CD14-positive monocyte (primary cell): Measurements from ENCODE around the gene TSC22D3. TPM values are rescaled to one million over a fixed set of nuclear protein-coding genes. Genes with fewer than 3 reads are reported as not detected.
A peak's percentile ranks its signal among the peaks of the same experiment; 100 is the strongest.

Experiments
- DNase-seq, 3 donors: peaks; one replicate each; pipeline ENCODE4 v3.0.0-alpha.2; 2011 to 2022
- H2AFZ ChIP-seq: 2 replicates; pipeline ENCODE4 v1.6.0; 2012; ENCODE audit warnings: mild to moderate bottlenecking, low read depth, low read length, inconsistent platforms; ENCODE audit not compliant: insufficient read depth, poor library complexity, severe bottlenecking
- H3K27ac ChIP-seq, 2 donors: 1 replicate in 1 of 2; 2 replicates in 1 of 2; pipeline ENCODE4 v1.5.1; 2012 to 2013; ENCODE audit warnings: low read length in 2 of 2, control low read depth in 1 of 2, inconsistent platforms in 1 of 2, low read depth in 1 of 2, mild to moderate bottlenecking in 1 of 2
- H3K27me3 ChIP-seq, 2 donors: one replicate each; pipeline versions ENCODE4 v1.6.0 to v1.6.1; 2011 to 2013; ENCODE audit warnings: low read length in 2 of 2; ENCODE audit not compliant: control insufficient read depth in 2 of 2, insufficient read depth in 2 of 2
- H3K36me3 ChIP-seq, 2 donors: replicated peaks in 1 of 2; 1 replicate in 1 of 2; 2 replicates in 1 of 2; pipeline versions ENCODE4 v1.5.1 to v1.6.1; 2012 to 2013; ENCODE audit warnings: low read length in 2 of 2, control low read depth in 1 of 2, inconsistent platforms in 1 of 2, mild to moderate bottlenecking in 1 of 2; ENCODE audit not compliant: insufficient read depth in 2 of 2, control insufficient read depth in 1 of 2
- H3K4me1 ChIP-seq, 2 donors: 1 replicate in 1 of 2; 2 replicates in 1 of 2; pipeline versions ENCODE4 v1.5.1 to v1.6.1; 2012 to 2013; ENCODE audit warnings: low read length in 2 of 2, control low read depth in 1 of 2, inconsistent platforms in 1 of 2, mild to moderate bottlenecking in 1 of 2, moderate library complexity in 1 of 2; ENCODE audit not compliant: insufficient read depth in 2 of 2, control insufficient read depth in 1 of 2
- H3K4me2 ChIP-seq: replicated peaks from 2 replicates; pipeline ENCODE3; 2012; ENCODE audit warnings: low read length, moderate library complexity, mild to moderate bottlenecking; ENCODE audit not compliant: poor library complexity, severe bottlenecking; ENCODE audit errors: extremely low read depth
- H3K4me3 ChIP-seq, 3 experiments: fragments of 200-600 bp in 1 of 3; sonication (generic) in 1 of 3; replicated peaks in 1 of 3; 1 replicate in 2 of 3; 2 replicates in 1 of 3; pipeline ENCODE4 v1.5.1; 2011 to 2013; ENCODE audit warnings: low read length in 3 of 3, mild to moderate bottlenecking in 3 of 3, control low read depth in 2 of 3, low read depth in 2 of 3, inconsistent platforms in 1 of 3, moderate library complexity in 1 of 3
- H3K79me2 ChIP-seq: 2 replicates; pipeline ENCODE4 v1.6.0; 2012; ENCODE audit warnings: mild to moderate bottlenecking, control low read depth, inconsistent platforms, low read length, moderate library complexity; ENCODE audit not compliant: insufficient read depth
- H3K9ac ChIP-seq: 2 replicates; pipeline ENCODE4 v1.6.0; 2017; ENCODE audit warnings: low read length, mild to moderate bottlenecking; ENCODE audit not compliant: insufficient read depth, poor library complexity, severe bottlenecking
- H3K9me3 ChIP-seq, 2 donors: replicated peaks in 1 of 2; 1 replicate in 1 of 2; 2 replicates in 1 of 2; pipeline versions ENCODE4 v1.5.1 to v1.6.1; 2012 to 2013; ENCODE audit warnings: low read length in 2 of 2, control low read depth in 1 of 2; ENCODE audit not compliant: control insufficient read depth in 1 of 2, insufficient read depth in 1 of 2
- H4K20me1 ChIP-seq: 2 replicates; pipeline ENCODE4 v1.6.0; 2012; ENCODE audit warnings: mild to moderate bottlenecking, low read length, control low read depth, moderate library complexity; ENCODE audit not compliant: insufficient read depth
- H3K27ac Mint-ChIP-seq, 7 donors: one replicate each; pipeline ENCODE4 v1.8.0; 2020; ENCODE audit warnings: mild to moderate bottlenecking in 7 of 7, mixed read lengths in 7 of 7, moderate library complexity in 6 of 7, inconsistent platforms in 2 of 7
- H3K27me3 Mint-ChIP-seq, 3 donors: one replicate each; pipeline ENCODE4 v1.8.0; 2021 to 2022; ENCODE audit warnings: low read depth in 3 of 3, mild to moderate bottlenecking in 3 of 3, mixed read lengths in 3 of 3, moderate library complexity in 3 of 3, inconsistent platforms in 1 of 3
- H3K36me3 Mint-ChIP-seq, 2 donors: one replicate each; pipeline ENCODE4 v1.8.0; 2020; ENCODE audit warnings: mixed read lengths in 2 of 2, inconsistent platforms in 1 of 2, mild to moderate bottlenecking in 1 of 2
- H3K4me1 Mint-ChIP-seq: one replicate; pipeline ENCODE4 v1.8.0; 2020; ENCODE audit warnings: mild to moderate bottlenecking, mixed read lengths
- H3K4me3 Mint-ChIP-seq, 2 donors: one replicate each; pipeline ENCODE4 v1.8.0; 2020; ENCODE audit warnings: mild to moderate bottlenecking in 2 of 2, mixed read lengths in 2 of 2, moderate library complexity in 1 of 2
- H3K9me3 Mint-ChIP-seq, 7 donors: one replicate each; pipeline ENCODE4 v1.8.0; 2020 to 2022; ENCODE audit warnings: mixed read lengths in 7 of 7, mild to moderate bottlenecking in 6 of 7, moderate library complexity in 6 of 7, inconsistent platforms in 2 of 7
- WGBS: methylation state at CpG from one replicate; pipeline ENCODE4 v1.1.5; 2013; ENCODE audit warnings: missing lambda C conversion rate; ENCODE audit not compliant: insufficient coverage; 5-methylcytosine and 5-hydroxymethylcytosine counted together
- intact Hi-C, 2 donors: fragments of 100-400 bp; cut with micrococcal nuclease; formaldehyde crosslinking; loops; one replicate each; pipeline versions ENCODE4 v1.15.0 to v1.15.1; 2023
- polyA plus RNA-seq, 3 donors: library from polyadenylated mRNA; depleted of rRNA in 1 of 3; unstranded in 2 of 3; stranded (reverse) in 1 of 3; fragments of 300-500 nt in 2 of 3; fragments of >200 nt in 1 of 3; fragmentation: Illumina TruSeq in 2 of 3; gene quantifications; 1 replicate in 2 of 3; 2 replicates in 1 of 3; pipeline ENCODE4 v1.2.3, GENCODE V29; 2012 to 2021
- TF ChIP-seq, protein P1 (sequence below): fragments of 200-600 bp; IDR thresholded peaks from one replicate; pipeline ENCODE4 v1.8.0; 2022; ENCODE audit warnings: antibody characterized with exemption, mild to moderate bottlenecking

TSC22D3 gene
- polyA plus RNA-seq, 3 donors: 171 to 1,562 (median 326) TPM

DNA sequence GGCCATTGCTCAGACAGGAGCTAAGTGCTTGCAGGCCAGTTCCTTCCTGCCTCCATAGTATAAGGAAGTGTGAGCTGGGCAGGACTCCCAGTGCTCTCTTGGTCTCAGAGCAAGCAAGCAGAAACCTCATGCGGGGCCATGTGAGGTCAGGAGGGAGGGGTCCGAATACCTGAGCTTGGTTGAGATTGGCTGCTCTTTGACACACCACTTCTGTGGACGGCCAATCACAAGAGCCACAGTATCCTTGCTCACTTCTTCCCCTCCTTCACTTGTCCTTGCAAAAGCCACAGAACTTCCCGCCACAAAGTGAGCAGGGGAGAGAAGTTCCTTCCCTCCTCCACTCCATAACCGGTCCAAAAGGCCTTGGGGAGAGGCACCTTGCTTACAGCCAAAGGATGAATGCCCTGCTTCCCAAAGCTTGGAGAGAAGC is 90.6 kb downstream of the TSC22D3 start:
- H3K27me3 Mint-ChIP-seq: peaks cover 0 to 5% (median 0%) of the 10 kb centered on the region in 3 donors
- H3K9me3 Mint-ChIP-seq: no peaks in the 10 kb centered on the region
- Histone ChIP-seq H3K4me3 (peak overlapping the region in 1 of 3 experiments; percentile 20), H3K27me3 (no peaks in the 10 kb centered on the region), H3K9me3 (no peaks in the 10 kb centered on the region), H3K9ac (no peak overlapping the region), H2AFZ (no peak overlapping the region), H3K36me3 (no peaks in the 10 kb centered on the region), H3K4me1 (peaks cover 54 to 60% of the 10 kb centered on the region in 2 donors), H3K4me2 (peak overlapping the region; percentile 20), H3K27ac (peak overlapping the region; percentile 46 to 72), H4K20me1 (no peaks in the 10 kb centered on the region), H3K79me2 (no peaks in the 10 kb centered on the region)
- intact Hi-C loops: no loop called here
- no CpG with 5 or more reads among the region's 5 CpGs for WGBS
- peak overlapping the region; percentile 67 to 94 (median 85) for H3K27ac Mint-ChIP-seq
- H3K36me3 Mint-ChIP-seq: peaks cover 0 to 1% of the 10 kb centered on the region in 2 donors
- TF ChIP-seq, protein P1, sequence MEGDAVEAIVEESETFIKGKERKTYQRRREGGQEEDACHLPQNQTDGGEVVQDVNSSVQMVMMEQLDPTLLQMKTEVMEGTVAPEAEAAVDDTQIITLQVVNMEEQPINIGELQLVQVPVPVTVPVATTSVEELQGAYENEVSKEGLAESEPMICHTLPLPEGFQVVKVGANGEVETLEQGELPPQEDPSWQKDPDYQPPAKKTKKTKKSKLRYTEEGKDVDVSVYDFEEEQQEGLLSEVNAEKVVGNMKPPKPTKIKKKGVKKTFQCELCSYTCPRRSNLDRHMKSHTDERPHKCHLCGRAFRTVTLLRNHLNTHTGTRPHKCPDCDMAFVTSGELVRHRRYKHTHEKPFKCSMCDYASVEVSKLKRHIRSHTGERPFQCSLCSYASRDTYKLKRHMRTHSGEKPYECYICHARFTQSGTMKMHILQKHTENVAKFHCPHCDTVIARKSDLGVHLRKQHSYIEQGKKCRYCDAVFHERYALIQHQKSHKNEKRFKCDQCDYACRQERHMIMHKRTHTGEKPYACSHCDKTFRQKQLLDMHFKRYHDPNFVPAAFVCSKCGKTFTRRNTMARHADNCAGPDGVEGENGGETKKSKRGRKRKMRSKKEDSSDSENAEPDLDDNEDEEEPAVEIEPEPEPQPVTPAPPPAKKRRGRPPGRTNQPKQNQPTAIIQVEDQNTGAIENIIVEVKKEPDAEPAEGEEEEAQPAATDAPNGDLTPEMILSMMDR: no peak
- peak; percentile 76 to 83 (median 79) for DNase-seq
- H3K4me3 Mint-ChIP-seq: peak overlapping the region in 1 of 2 donors; percentile 39
- H3K4me1 Mint-ChIP-seq: peaks cover 54% of the 10 kb centered on the region

DNA sequence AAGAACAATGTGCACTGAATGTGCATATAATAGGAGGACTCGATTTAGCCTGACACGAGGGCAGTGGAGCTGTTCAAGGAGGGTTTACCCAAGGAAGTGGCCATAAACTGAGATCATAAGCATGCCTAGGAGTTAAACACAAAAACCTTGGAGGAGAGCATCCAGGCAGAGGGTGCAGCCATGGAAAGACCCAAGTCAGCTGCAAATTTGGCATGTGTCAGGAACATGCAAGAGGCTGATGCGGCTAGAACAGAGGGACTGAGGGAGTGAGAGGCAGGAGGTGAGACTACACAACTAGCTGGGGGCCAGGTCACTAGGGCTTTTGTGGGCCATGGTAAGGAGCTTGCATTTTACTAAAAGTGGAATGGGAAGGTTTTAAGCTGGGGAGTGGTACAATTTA is 91.7 kb downstream of the TSC22D3 start:
- TF ChIP-seq, protein P1: no peak
- Histone ChIP-seq H3K79me2 (no peaks in the 10 kb centered on the region), H3K9ac (no peak overlapping the region), H3K4me2 (no peak overlapping the region), H3K9me3 (no peaks in the 10 kb centered on the region), H3K36me3 (no peaks in the 10 kb centered on the region), H3K27me3 (no peaks in the 10 kb centered on the region), H3K4me3 (no peak overlapping the region), H3K27ac (peak overlapping the region; percentile 46 to 72), H2AFZ (no peak overlapping the region), H4K20me1 (no peaks in the 10 kb centered on the region), H3K4me1 (peaks cover 64 to 70% of the 10 kb centered on the region in 2 donors)
- Mint-ChIP-seq H3K4me3 (no peak overlapping the region), H3K9me3 (no peaks in the 10 kb centered on the region), H3K27ac (peak overlapping the region; percentile 25 to 94 (median 80)), H3K36me3 (peaks cover 0 to 1% of the 10 kb centered on the region in 2 donors), H3K4me1 (peaks cover 64% of the 10 kb centered on the region), H3K27me3 (peaks cover 0 to 3% (median 0%) of the 10 kb centered on the region in 3 donors)
- DNase-seq: no peak
- WGBS: 94% methylated on average over 3 of the region's 3 CpGs
- intact Hi-C loops: no loop called here
